Measurements from ENCODE around the gene SLC6A9. TPM values are rescaled to one million over a fixed set of nuclear protein-coding genes. Genes with fewer than 3 reads are reported as not detected.

Gene SLC6A9
- total RNA-seq, 1 experiment from 2014 or later: 30.1 TPM

- H2BK15ac ChIP-seq (ENCODE audit: low read depth, low read length): no peak overlapping the region
- H2AK5ac ChIP-seq (ENCODE audit: insufficient read length, low read length): no peak overlapping the region
- Mint-ChIP-seq H3K27ac (peak overlapping the region in 1 of 3 experiments; percentile 36; a peak in 2 of 7 replicates), H3K9me3 (no peaks in the 10 kb centered on the region; a peak in 1 of 5 replicates), H3K4me1 (peaks cover 13 to 14% of the 10 kb centered on the region in 2 experiments), H3K27me3 (ENCODE audit: low read depth) (no peaks in the 10 kb centered on the region; the same call in 1 of the 2 replicates), H3K4me3 (no peak overlapping the region; a peak in 1 of 5 replicates), H3K36me3 (ENCODE audit: insufficient read depth in 1 of 3, low read depth in 3 of 3) (peaks cover 16 to 52% (median 47%) of the 10 kb centered on the region in 3 experiments; a peak in 6 of 7 replicates)
- TF ChIP-seq, protein P1, sequence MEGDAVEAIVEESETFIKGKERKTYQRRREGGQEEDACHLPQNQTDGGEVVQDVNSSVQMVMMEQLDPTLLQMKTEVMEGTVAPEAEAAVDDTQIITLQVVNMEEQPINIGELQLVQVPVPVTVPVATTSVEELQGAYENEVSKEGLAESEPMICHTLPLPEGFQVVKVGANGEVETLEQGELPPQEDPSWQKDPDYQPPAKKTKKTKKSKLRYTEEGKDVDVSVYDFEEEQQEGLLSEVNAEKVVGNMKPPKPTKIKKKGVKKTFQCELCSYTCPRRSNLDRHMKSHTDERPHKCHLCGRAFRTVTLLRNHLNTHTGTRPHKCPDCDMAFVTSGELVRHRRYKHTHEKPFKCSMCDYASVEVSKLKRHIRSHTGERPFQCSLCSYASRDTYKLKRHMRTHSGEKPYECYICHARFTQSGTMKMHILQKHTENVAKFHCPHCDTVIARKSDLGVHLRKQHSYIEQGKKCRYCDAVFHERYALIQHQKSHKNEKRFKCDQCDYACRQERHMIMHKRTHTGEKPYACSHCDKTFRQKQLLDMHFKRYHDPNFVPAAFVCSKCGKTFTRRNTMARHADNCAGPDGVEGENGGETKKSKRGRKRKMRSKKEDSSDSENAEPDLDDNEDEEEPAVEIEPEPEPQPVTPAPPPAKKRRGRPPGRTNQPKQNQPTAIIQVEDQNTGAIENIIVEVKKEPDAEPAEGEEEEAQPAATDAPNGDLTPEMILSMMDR (conservative IDR thresholded peaks at IDR 0.05): no peak
- H4K20me1 ChIP-seq (ENCODE audit: control insufficient read depth, insufficient read depth, insufficient read length): no peaks in the 10 kb centered on the region
- H2BK20ac ChIP-seq (ENCODE audit: low read depth, low read length, poor library complexity, severe bottlenecking): no peak overlapping the region
- H4K8ac ChIP-seq (replicated peaks; ENCODE audit: insufficient read length, low read depth, low read length): no peak overlapping the region
- H4K5ac ChIP-seq (ENCODE audit: insufficient read length, low read depth, low read length): no peak overlapping the region
- no peak overlapping the region for H2BK12ac ChIP-seq (ENCODE audit: insufficient read length, low read depth, low read length)
- no peaks in the 10 kb centered on the region for H3K79me1 ChIP-seq (ENCODE audit: insufficient read depth, low read depth, low read length, poor library complexity, severe bottlenecking)
- H3K9ac ChIP-seq (ENCODE audit: extremely low read depth, insufficient read length, low read length): no peak overlapping the region
- H3T11ph ChIP-seq (ENCODE audit: low read length): no peak overlapping the region
- no peaks in the 10 kb centered on the region for H3K9me3 ChIP-seq (ENCODE audit: control insufficient read depth, low read depth, low read length)
- peaks cover 3% of the 10 kb centered on the region; the same call in 1 of the 2 replicates for H3K4me1 ChIP-seq (ENCODE audit: insufficient read depth, low read length)
- peaks cover 10% of the 10 kb centered on the region for H3K23me2 ChIP-seq (ENCODE audit: insufficient read length, low read depth, low read length, poor library complexity, severe bottlenecking)
- no CpG with 5 or more reads among the region's 12 CpGs for WGBS (ENCODE audit: extremely low coverage, insufficient read length, low lambda C conversion rate)
- no peak overlapping the region for H3K14ac ChIP-seq (ENCODE audit: insufficient read depth, low read length)
- no peak overlapping the region for H3K27ac ChIP-seq (ENCODE audit: insufficient read length, low read depth, low read length)
- H2BK5ac ChIP-seq (ENCODE audit: insufficient read length, low read length): no peak overlapping the region
- no peak overlapping the region for H3K56ac ChIP-seq (ENCODE audit: insufficient read length, low read depth, low read length)
- H4K91ac ChIP-seq (ENCODE audit: insufficient read length, low read depth, low read length): no peak overlapping the region
- no peak for DNase-seq
- H3K4me2 ChIP-seq (ENCODE audit: insufficient read depth, insufficient read length, low read length): no peak overlapping the region
- H2AFZ ChIP-seq (ENCODE audit: low read length): no peak overlapping the region
- H3K23ac ChIP-seq (ENCODE audit: insufficient read length, low read depth, low read length): no peak overlapping the region
- no peaks in the 10 kb centered on the region for H3K27me3 ChIP-seq (ENCODE audit: insufficient read depth, low read length)
- no peak overlapping the region for H3K4ac ChIP-seq (ENCODE audit: low read depth, low read length)
- no peak overlapping the region for H2BK120ac ChIP-seq (ENCODE audit: low read depth, low read length, poor library complexity, severe bottlenecking)
- no peaks in the 10 kb centered on the region; the same call in 1 of the 2 replicates for H3K79me2 ChIP-seq (ENCODE audit: insufficient read depth, low read length)
- no peak overlapping the region for H3K18ac ChIP-seq (ENCODE audit: insufficient read length, low read depth, low read length)
Measured at GRCh38 chr1:43983253-43983899, 47.9 kb downstream of the SLC6A9 start.

All from H9 (cell line).